Measurements from ENCODE around the gene LPCAT2.

Gene LPCAT2

DNA sequence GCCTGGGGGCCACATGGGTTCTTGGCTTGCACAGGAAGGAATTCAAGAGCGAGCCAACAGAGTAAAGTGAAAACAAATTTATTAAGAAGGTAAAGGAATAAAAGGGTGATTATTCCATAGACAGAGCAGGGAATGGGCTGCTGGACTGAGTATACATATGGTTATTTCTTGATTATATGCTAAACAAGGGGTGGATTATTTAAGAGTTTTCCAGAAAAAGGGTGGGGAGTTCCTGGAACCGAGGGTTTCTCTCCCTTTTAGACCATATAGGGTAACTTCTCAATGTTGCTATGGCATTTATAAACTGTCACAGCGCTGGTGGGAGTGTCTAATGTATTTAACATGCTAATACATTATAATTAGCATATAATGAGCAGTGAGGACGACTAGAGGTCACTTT, 27.8 kb upstream of the LPCAT2 start:
- DNase-seq (ENCODE audit: low spot score), result no peak

GRCh38 chr16:55482056-55482455, 26.8 kb upstream of the LPCAT2 start:
- DNase-seq (ENCODE audit: low spot score), result no peak

DNA sequence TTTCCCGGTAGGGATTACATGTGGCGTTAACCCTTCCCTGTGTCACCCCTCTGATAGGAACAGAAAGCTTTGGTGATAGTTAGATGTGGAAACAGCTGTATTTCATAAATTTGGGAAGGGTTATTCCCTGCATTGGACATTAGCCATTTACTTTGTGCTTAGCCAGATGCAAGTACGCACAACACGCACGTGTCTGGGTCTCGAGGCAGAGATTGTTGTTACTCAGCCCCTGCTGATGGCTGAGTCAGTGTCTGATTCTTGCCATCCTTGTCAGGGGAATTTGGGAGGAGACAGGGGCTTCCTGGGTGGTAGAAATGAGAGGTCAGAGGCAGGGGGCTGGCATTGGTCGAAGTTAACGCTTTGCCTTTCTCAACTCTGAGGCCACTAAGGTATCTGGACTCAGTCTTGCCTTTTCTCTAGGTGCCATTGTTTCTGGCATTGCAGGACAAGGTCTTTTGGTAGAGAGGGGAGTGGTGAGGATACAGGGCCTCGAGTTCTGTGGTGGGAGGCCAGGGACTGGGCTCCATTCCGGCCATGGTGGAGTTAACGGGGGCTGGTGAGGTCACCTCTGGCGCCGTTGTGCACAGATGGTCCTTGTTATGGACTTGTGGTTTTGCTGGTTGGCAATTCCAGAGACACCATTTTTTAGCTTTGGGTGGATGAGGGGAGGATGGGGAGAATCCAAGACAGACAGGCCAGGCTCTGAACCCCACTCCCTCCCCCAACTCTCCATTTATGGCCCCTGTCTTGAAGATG, 21.6 kb upstream of the LPCAT2 start:
- DNase-seq (ENCODE audit: low spot score), result no peak

DNA sequence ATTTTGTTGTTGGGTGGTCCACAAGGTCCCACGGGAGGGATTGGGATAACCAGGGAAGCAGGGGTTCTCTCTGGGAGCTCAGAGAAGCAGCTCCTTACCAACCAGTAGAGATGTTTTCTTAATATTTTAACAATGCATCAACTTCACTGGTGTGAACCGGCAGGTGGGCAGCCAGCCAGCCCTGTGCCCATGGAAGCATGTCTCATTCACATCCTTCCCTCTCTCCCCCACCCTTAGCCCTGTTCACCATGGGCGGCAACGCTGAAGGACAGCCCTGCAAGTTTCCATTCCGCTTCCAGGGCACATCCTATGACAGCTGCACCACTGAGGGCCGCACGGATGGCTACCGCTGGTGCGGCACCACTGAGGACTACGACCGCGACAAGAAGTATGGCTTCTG, 20.6 kb upstream of the LPCAT2 start:
- DNase-seq (ENCODE audit: low spot score), result no peak

GRCh38 chr16:55489119-55489955, 19.5 kb upstream of the LPCAT2 start:
- no peak for DNase-seq (ENCODE audit: low spot score)

DNA sequence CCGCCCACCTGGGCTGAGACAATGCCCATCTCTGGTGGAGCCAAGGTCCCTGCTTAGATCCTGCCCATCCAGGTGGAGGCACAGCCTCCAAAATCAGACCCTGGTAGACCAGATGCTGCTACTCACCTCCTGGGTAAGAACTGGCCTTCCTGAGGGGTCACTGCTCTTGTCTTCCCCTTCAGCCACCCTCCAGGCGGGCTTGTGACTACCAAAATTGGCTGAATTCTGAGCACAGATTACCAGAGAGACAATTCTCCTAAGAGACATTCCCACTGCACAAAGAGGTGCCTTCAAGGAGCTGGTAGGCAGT, 19.0 kb upstream of the LPCAT2 start:
- DNase-seq (ENCODE audit: low spot score), result no peak

GRCh38 chr16:55490301-55490700, 18.6 kb upstream of the LPCAT2 start:
- DNase-seq (ENCODE audit: low spot score), result no peak

DNA sequence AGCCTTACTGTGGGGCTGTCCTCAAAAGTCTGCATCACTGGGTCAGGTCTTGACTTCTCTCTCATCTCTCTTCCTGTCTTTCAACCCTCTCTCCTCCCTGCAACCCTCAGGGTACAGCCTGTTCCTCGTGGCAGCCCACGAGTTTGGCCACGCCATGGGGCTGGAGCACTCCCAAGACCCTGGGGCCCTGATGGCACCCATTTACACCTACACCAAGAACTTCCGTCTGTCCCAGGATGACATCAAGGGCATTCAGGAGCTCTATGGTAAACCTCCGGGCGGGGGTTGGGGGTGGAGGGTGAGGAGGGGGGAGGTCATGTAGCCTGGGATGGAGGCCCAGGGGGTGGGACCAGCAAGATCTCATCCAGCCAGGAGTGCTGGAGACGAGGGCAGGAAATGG, 17.2 kb upstream of the LPCAT2 start:
- no peak for DNase-seq (ENCODE audit: low spot score)

DNA sequence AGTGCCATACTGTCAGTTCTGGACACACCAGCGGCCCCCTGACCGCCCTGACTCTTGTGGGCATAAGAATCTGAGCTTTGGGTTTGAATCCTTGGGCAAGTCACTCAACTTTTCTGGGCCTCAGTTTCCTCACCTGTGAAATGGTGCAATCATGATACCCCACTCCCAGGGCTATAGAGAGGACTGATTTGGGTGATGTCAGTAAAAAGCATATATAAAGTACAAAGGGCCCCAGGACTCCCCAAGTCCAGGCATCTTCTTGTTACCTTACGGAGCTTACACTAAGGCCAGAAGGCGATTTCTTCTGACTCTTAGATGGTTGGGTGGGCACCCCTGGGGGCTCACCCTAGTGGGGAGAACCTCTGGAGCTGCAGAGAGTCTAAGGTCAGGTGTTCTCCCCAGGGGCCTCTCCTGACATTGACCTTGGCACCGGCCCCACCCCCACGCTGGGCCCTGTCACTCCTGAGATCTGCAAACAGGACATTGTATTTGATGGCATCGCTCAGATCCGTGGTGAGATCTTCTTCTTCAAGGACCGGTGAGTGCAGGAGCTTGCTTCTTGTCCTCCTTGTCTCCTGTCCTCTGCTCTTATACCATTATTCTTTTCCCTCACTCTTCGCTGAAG, 16.0 kb upstream of the LPCAT2 start:
- no peak for DNase-seq (ENCODE audit: low spot score)

DNA sequence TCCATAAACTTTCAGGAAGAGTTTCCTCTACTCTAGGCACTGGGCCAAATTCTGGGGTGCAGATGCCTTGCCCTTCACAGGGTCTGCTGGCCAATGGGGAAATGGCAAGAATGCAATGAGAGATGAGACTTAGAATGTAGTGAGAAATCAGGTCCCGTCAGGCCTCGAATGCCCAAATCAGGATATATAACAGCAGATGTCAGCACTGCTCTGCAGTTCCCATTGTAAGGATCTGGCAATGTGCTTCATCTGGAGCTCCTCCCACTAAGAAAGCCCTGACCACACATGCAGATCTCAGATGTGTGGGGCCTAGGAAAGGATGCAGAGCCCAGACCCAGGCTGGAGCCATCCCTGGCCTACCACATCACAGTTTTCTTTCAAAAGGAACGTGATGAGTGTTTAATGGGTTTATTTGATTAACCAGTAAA, 13.9 kb upstream of the LPCAT2 start:
- DNase-seq (ENCODE audit: low spot score), result no peak

DNA sequence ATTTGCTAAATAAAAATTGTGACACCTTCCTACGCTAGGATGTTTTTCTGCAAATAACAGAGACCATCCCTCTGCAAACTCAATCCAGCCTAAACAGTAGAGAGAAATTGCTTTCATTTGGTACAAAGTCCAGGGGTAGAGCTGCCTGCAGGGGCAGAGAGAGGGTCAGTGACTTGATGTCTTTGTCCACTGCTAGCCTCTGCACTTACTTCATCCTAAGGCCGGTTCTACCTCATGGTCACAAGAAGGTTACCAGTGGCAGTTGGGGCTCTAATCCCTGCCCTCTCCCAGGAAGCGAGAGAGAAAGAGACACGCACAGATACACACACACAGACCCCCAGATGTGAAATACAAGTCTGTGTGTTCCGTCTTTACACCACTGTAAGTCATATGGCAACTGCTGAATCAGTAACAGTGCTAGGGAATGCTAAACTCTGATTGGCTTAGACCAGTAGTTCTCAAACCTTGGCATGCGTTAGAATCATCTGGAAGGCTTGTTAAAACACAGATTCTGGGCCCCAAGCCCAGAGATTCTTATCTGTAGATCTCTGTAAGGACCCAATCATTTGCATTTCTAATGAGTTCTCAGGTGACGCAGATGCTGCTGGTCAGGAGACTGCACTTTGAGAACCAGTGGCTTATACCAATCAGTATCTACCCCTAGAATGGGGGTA, 13.1 kb upstream of the LPCAT2 start:
- no peak for DNase-seq (ENCODE audit: low spot score)

DNA sequence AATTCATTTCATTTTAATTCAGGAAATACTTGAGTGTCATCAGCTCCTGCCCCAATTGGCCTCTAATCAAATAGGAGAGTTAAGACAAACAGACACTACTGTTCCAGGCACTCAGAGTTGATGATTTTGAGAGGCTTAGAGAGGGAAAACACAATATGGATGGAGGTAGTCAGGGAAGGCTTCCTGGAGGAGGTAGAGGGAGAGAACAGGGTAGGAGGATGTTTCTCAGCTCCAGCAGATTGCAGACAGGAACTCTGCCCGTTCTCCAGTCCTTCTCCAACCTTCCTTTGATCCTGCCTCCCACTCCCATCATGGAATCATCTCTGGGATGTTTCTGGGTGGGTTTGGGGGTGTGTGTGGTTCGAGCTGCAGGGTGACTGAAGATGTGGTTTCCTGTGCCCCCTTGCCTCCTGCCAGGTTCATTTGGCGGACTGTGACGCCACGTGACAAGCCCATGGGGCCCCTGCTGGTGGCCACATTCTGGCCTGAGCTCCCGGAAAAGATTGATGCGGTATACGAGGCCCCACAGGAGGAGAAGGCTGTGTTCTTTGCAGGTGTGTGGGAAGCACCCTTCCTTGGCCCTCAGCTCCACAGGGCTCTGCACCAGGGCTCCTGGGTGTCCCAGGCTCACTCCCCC, 12.2 kb upstream of the LPCAT2 start:
- DNase-seq (ENCODE audit: low spot score), result no peak

GRCh38 chr16:55497558-55497957, 11.3 kb upstream of the LPCAT2 start:
- no peak for DNase-seq (ENCODE audit: low spot score)

DNA sequence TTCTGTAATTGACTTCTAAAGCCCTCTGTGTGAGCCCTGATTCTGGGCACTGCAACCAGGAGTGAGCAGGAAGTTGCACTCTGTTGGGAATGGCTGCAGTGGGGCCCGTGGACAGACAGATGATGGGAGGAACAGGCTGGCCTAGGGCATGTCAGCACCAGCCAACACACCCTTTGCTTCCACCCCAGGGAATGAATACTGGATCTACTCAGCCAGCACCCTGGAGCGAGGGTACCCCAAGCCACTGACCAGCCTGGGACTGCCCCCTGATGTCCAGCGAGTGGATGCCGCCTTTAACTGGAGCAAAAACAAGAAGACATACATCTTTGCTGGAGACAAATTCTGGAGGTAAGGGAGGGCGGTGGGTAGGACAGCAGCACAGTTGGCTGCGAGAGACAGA, 10.8 kb upstream of the LPCAT2 start:
- DNase-seq (ENCODE audit: low spot score), result no peak

GRCh38 chr16:55499281-55499680, 9.6 kb upstream of the LPCAT2 start:
- DNase-seq (ENCODE audit: low spot score), result no peak

DNA sequence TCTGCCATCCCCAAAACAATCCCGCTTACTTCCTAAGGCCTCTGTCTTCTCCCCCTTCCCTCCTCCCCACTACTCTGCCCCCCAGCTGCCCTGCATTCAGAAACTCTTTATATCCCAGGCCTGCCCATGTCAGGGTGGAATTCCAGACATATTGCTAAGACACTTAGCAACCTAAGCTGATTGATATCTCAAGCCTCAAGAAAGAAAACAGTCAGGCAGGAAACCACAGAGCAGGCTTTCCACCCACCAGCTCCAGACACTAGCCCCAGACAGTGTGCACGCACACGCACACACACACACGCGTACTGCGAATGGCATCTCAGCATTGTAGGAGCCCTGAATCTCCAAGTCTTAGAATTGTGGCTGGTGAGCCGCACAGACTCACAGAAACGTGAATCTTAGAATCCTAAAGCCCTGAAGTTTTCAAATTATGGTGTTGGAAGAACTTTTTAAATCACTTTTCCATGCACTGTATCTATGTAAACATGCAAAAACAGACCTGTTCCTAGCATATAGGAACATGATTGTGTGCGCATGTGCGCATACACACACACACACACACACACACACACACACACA, 8.8 kb upstream of the LPCAT2 start:
- DNase-seq (ENCODE audit: low spot score), result no peak

- no peak for DNase-seq (ENCODE audit: low spot score)
These were observed 8.3 kb upstream of the LPCAT2 start for GRCh38 chr16:55500530-55501011.

GRCh38 chr16:55501549-55502322, 7.1 kb upstream of the LPCAT2 start:
- DNase-seq (ENCODE audit: low spot score), result no peak

- no peak for DNase-seq (ENCODE audit: low spot score)
These were observed 6.0 kb upstream of the LPCAT2 start for GRCh38 chr16:55502801-55503366.

GRCh38 chr16:55503726-55504550, 4.9 kb upstream of the LPCAT2 start:
- DNase-seq (ENCODE audit: low spot score), result no peak

Measured in D341Med (cell line).